CD14-positive monocyte (primary cell): Measurements from ENCODE around the gene SMIM3. TPM values are rescaled to one million over a fixed set of nuclear protein-coding genes. Genes with fewer than 3 reads are reported as not detected.

Source experiments
- DNase-seq, 3 donors: peaks; one replicate each; pipeline ENCODE4 v3.0.0-alpha.2; 2011 to 2022
- H2AFZ ChIP-seq: 2 replicates; pipeline ENCODE4 v1.6.0; 2012; ENCODE audit warnings: mild to moderate bottlenecking, low read depth, low read length, inconsistent platforms; ENCODE audit not compliant: insufficient read depth, poor library complexity, severe bottlenecking
- H3K27ac ChIP-seq, 2 donors: 1 replicate in 1 of 2; 2 replicates in 1 of 2; pipeline ENCODE4 v1.5.1; 2012 to 2013; ENCODE audit warnings: low read length in 2 of 2, control low read depth in 1 of 2, inconsistent platforms in 1 of 2, low read depth in 1 of 2, mild to moderate bottlenecking in 1 of 2
- H3K27me3 ChIP-seq, 2 donors: one replicate each; pipeline versions ENCODE4 v1.6.0 to v1.6.1; 2011 to 2013; ENCODE audit warnings: low read length in 2 of 2; ENCODE audit not compliant: control insufficient read depth in 2 of 2, insufficient read depth in 2 of 2
- H3K36me3 ChIP-seq, 2 donors: replicated peaks in 1 of 2; 1 replicate in 1 of 2; 2 replicates in 1 of 2; pipeline versions ENCODE4 v1.5.1 to v1.6.1; 2012 to 2013; ENCODE audit warnings: low read length in 2 of 2, control low read depth in 1 of 2, inconsistent platforms in 1 of 2, mild to moderate bottlenecking in 1 of 2; ENCODE audit not compliant: insufficient read depth in 2 of 2, control insufficient read depth in 1 of 2
- H3K4me1 ChIP-seq, 2 donors: 1 replicate in 1 of 2; 2 replicates in 1 of 2; pipeline versions ENCODE4 v1.5.1 to v1.6.1; 2012 to 2013; ENCODE audit warnings: low read length in 2 of 2, control low read depth in 1 of 2, inconsistent platforms in 1 of 2, mild to moderate bottlenecking in 1 of 2, moderate library complexity in 1 of 2; ENCODE audit not compliant: insufficient read depth in 2 of 2, control insufficient read depth in 1 of 2
- H3K4me2 ChIP-seq: replicated peaks from 2 replicates; pipeline ENCODE3; 2012; ENCODE audit warnings: low read length, moderate library complexity, mild to moderate bottlenecking; ENCODE audit not compliant: poor library complexity, severe bottlenecking; ENCODE audit errors: extremely low read depth
- H3K4me3 ChIP-seq, 3 experiments: fragments of 200-600 bp in 1 of 3; sonication (generic) in 1 of 3; replicated peaks in 1 of 3; 1 replicate in 2 of 3; 2 replicates in 1 of 3; pipeline ENCODE4 v1.5.1; 2011 to 2013; ENCODE audit warnings: low read length in 3 of 3, mild to moderate bottlenecking in 3 of 3, control low read depth in 2 of 3, low read depth in 2 of 3, inconsistent platforms in 1 of 3, moderate library complexity in 1 of 3
- H3K79me2 ChIP-seq: 2 replicates; pipeline ENCODE4 v1.6.0; 2012; ENCODE audit warnings: mild to moderate bottlenecking, control low read depth, inconsistent platforms, low read length, moderate library complexity; ENCODE audit not compliant: insufficient read depth
- H3K9ac ChIP-seq: 2 replicates; pipeline ENCODE4 v1.6.0; 2017; ENCODE audit warnings: low read length, mild to moderate bottlenecking; ENCODE audit not compliant: insufficient read depth, poor library complexity, severe bottlenecking
- H3K9me3 ChIP-seq, 2 donors: replicated peaks in 1 of 2; 1 replicate in 1 of 2; 2 replicates in 1 of 2; pipeline versions ENCODE4 v1.5.1 to v1.6.1; 2012 to 2013; ENCODE audit warnings: low read length in 2 of 2, control low read depth in 1 of 2; ENCODE audit not compliant: control insufficient read depth in 1 of 2, insufficient read depth in 1 of 2
- H4K20me1 ChIP-seq: 2 replicates; pipeline ENCODE4 v1.6.0; 2012; ENCODE audit warnings: mild to moderate bottlenecking, low read length, control low read depth, moderate library complexity; ENCODE audit not compliant: insufficient read depth
- H3K27ac Mint-ChIP-seq, 7 donors: one replicate each; pipeline ENCODE4 v1.8.0; 2020; ENCODE audit warnings: mild to moderate bottlenecking in 7 of 7, mixed read lengths in 7 of 7, moderate library complexity in 6 of 7, inconsistent platforms in 2 of 7
- H3K27me3 Mint-ChIP-seq, 3 donors: one replicate each; pipeline ENCODE4 v1.8.0; 2021 to 2022; ENCODE audit warnings: low read depth in 3 of 3, mild to moderate bottlenecking in 3 of 3, mixed read lengths in 3 of 3, moderate library complexity in 3 of 3, inconsistent platforms in 1 of 3
- H3K36me3 Mint-ChIP-seq, 2 donors: one replicate each; pipeline ENCODE4 v1.8.0; 2020; ENCODE audit warnings: mixed read lengths in 2 of 2, inconsistent platforms in 1 of 2, mild to moderate bottlenecking in 1 of 2
- H3K4me1 Mint-ChIP-seq: one replicate; pipeline ENCODE4 v1.8.0; 2020; ENCODE audit warnings: mild to moderate bottlenecking, mixed read lengths
- H3K4me3 Mint-ChIP-seq, 2 donors: one replicate each; pipeline ENCODE4 v1.8.0; 2020; ENCODE audit warnings: mild to moderate bottlenecking in 2 of 2, mixed read lengths in 2 of 2, moderate library complexity in 1 of 2
- H3K9me3 Mint-ChIP-seq, 7 donors: one replicate each; pipeline ENCODE4 v1.8.0; 2020 to 2022; ENCODE audit warnings: mixed read lengths in 7 of 7, mild to moderate bottlenecking in 6 of 7, moderate library complexity in 6 of 7, inconsistent platforms in 2 of 7
- CTCF ChIP-seq: fragments of 200-600 bp; IDR thresholded peaks from one replicate; pipeline ENCODE4 v1.8.0; 2022; ENCODE audit warnings: antibody characterized with exemption, mild to moderate bottlenecking
- WGBS: methylation state at CpG from one replicate; pipeline ENCODE4 v1.1.5; 2013; ENCODE audit warnings: missing lambda C conversion rate; ENCODE audit not compliant: insufficient coverage; 5-methylcytosine and 5-hydroxymethylcytosine counted together
- intact Hi-C, 2 donors: fragments of 100-400 bp; cut with micrococcal nuclease; formaldehyde crosslinking; loops; one replicate each; pipeline versions ENCODE4 v1.15.0 to v1.15.1; 2023
- polyA plus RNA-seq, 3 donors: library from polyadenylated mRNA; depleted of rRNA in 1 of 3; unstranded in 2 of 3; stranded (reverse) in 1 of 3; fragments of 300-500 nt in 2 of 3; fragments of >200 nt in 1 of 3; fragmentation: Illumina TruSeq in 2 of 3; gene quantifications; 1 replicate in 2 of 3; 2 replicates in 1 of 3; pipeline ENCODE4 v1.2.3, GENCODE V29; 2012 to 2021

Gene SMIM3
- polyA plus RNA-seq, 3 donors = 41.7 to 52.2 (median 45.4) TPM

GRCh38 chr5:150794927-150795326, 16.4 kb downstream of the SMIM3 start:
- H3K9ac ChIP-seq = no peak overlapping the region
- TF ChIP-seq CTCF = no peak
- H3K36me3 Mint-ChIP-seq = peaks cover 44 to 49% of the 10 kb centered on the region in 2 donors
- peaks cover 8 to 10% of the 10 kb centered on the region in 2 donors for H3K4me1 ChIP-seq
- WGBS = 80% methylated on average over 1 of the region's 2 CpGs
- H3K4me2 ChIP-seq = no peak overlapping the region
- no peak overlapping the region for H3K27ac Mint-ChIP-seq
- H3K27me3 ChIP-seq = no peaks in the 10 kb centered on the region
- no peak overlapping the region for H3K27ac ChIP-seq
- peaks cover 23% of the 10 kb centered on the region for H3K4me1 Mint-ChIP-seq
- intact Hi-C loops = no loop called here
- H3K9me3 ChIP-seq = no peaks in the 10 kb centered on the region
- H3K4me3 ChIP-seq = no peak overlapping the region
- DNase-seq = no peak
- H3K4me3 Mint-ChIP-seq = no peak overlapping the region
- H3K79me2 ChIP-seq = peaks cover 64% of the 10 kb centered on the region
- no peaks in the 10 kb centered on the region for H3K27me3 Mint-ChIP-seq
- peaks cover 31% of the 10 kb centered on the region for H4K20me1 ChIP-seq
- H3K9me3 Mint-ChIP-seq = no peaks in the 10 kb centered on the region
- peaks cover 23 to 40% of the 10 kb centered on the region in 2 donors for H3K36me3 ChIP-seq
- H2AFZ ChIP-seq = no peak overlapping the region

GRCh38 chr5:150797384-150797783, 18.8 kb downstream of the SMIM3 start:
- peaks cover 42 to 49% of the 10 kb centered on the region in 2 donors for H3K36me3 Mint-ChIP-seq

More at GRCh38 chr5:150797384-150797783, 18.8 kb downstream of the SMIM3 start:
- H3K4me1 Mint-ChIP-seq = peaks cover 20% of the 10 kb centered on the region
- H3K4me3 Mint-ChIP-seq = no peak overlapping the region
- no peak overlapping the region for H3K9ac ChIP-seq
- H3K79me2 ChIP-seq = peaks cover 39% of the 10 kb centered on the region
- no peak overlapping the region for H3K4me3 ChIP-seq
- no peaks in the 10 kb centered on the region for H3K9me3 Mint-ChIP-seq
- intact Hi-C loops = no loop called here
- H3K27ac Mint-ChIP-seq = peak overlapping the region in 1 of 7 donors; percentile 68
- peaks cover 23 to 40% of the 10 kb centered on the region in 2 donors for H3K36me3 ChIP-seq
- H3K27me3 Mint-ChIP-seq = peaks cover 0 to 3% (median 0%) of the 10 kb centered on the region in 3 donors
- peaks cover 11% of the 10 kb centered on the region for H4K20me1 ChIP-seq
- H2AFZ ChIP-seq = no peak overlapping the region
- no peak overlapping the region for H3K27ac ChIP-seq
- no peak overlapping the region for H3K4me2 ChIP-seq
- H3K9me3 ChIP-seq = no peaks in the 10 kb centered on the region
- WGBS = 92% methylated on average over 1 of the region's 2 CpGs
- peaks cover 8 to 11% of the 10 kb centered on the region in 2 donors for H3K4me1 ChIP-seq
- H3K27me3 ChIP-seq = no peaks in the 10 kb centered on the region
- no peak for DNase-seq
- TF ChIP-seq CTCF = no peak
